Smooth muscle cell (in vitro differentiated cells): ENCODE measurements around the gene ZGLP1. TPM values are rescaled to one million over a fixed set of nuclear protein-coding genes. Genes with fewer than 3 reads are reported as not detected.
A peak's percentile ranks its signal among the peaks of the same experiment; 100 is the strongest.

Experiments
- DNase-seq: peaks from one replicate; lab custom pipeline; 2025; ENCODE audit not compliant: unreplicated experiment; lab: John Stamatoyannopoulos, UW
- H2AFZ ChIP-seq: fragments of 200-600 bp; sonication (generic); 2 replicates; pipeline ENCODE4 v1.6.0; 2016; ENCODE audit warnings: antibody characterized with exemption, low read depth, mild to moderate bottlenecking
- H3F3A ChIP-seq: fragments of 200-600 bp; sonication (generic); 2 replicates; pipeline ENCODE4 v1.6.0; 2017; ENCODE audit warnings: antibody characterized with exemption, low read depth
- H3K27ac ChIP-seq: fragments of 200-600 bp; sonication (generic); 2 replicates; pipeline ENCODE4 v1.5.1; 2016; ENCODE audit warnings: low read depth, mild to moderate bottlenecking
- H3K27me3 ChIP-seq: fragments of 200-600 bp; sonication (generic); 2 replicates; pipeline ENCODE4 v1.6.1; 2016; ENCODE audit warnings: low read depth, mild to moderate bottlenecking
- H3K36me3 ChIP-seq: fragments of 200-600 bp; sonication (generic); 2 replicates; pipeline ENCODE4 v1.5.1; 2016; ENCODE audit warnings: low read depth
- H3K4me1 ChIP-seq: fragments of 200-600 bp; sonication (generic); 2 replicates; pipeline ENCODE4 v1.5.1; 2016; ENCODE audit warnings: low read depth
- H3K4me2 ChIP-seq: fragments of 200-600 bp; sonication (generic); 2 replicates; pipeline ENCODE4 v1.6.0; 2016; ENCODE audit warnings: mild to moderate bottlenecking
- H3K4me3 ChIP-seq: fragments of 200-600 bp; sonication (generic); 2 replicates; pipeline ENCODE4 v1.5.1; 2016; ENCODE audit warnings: mild to moderate bottlenecking
- H3K79me2 ChIP-seq: fragments of 200-600 bp; sonication (generic); 2 replicates; pipeline ENCODE4 v1.6.0; 2016; ENCODE audit warnings: low read depth, mild to moderate bottlenecking
- H3K9ac ChIP-seq: fragments of 200-600 bp; sonication (generic); 2 replicates; pipeline ENCODE4 v1.6.0; 2016; ENCODE audit warnings: low read depth
- H3K9me3 ChIP-seq: fragments of 200-600 bp; sonication (generic); replicated peaks from 2 replicates; pipeline ENCODE4 v1.5.1; 2016; ENCODE audit warnings: low read depth
- H4K20me1 ChIP-seq: fragments of 200-600 bp; sonication (generic); 2 replicates; pipeline ENCODE4 v1.6.0; 2016; ENCODE audit warnings: low read depth
- WGBS: methylation state at CpG from one replicate; pipeline ENCODE4 v1.1.7; 2016; ENCODE audit warnings: low lambda C conversion rate; 5-methylcytosine and 5-hydroxymethylcytosine counted together
- polyA plus RNA-seq: library from polyadenylated mRNA; unstranded; fragments of >200 nt; fragmentation: Nextera tagmentation; extraction: Ambion mirVana; gene quantifications from 2 replicates; pipeline ENCODE4 v1.2.1, GENCODE V29; 2016
- total RNA-seq: library from RNA; depleted of rRNA; stranded (reverse); fragments of >200 nt; gene quantifications from 2 replicates; pipeline ENCODE4 v1.2.3, GENCODE V29; 2014
- TF ChIP-seq, protein P1 (sequence below): fragments of 200-600 bp; sonication (generic); IDR thresholded peaks from 2 replicates; pipeline ENCODE4 v1.5.1; 2017; ENCODE audit warnings: borderline replicate concordance, mild to moderate bottlenecking, antibody characterized with exemption; ENCODE audit not compliant: insufficient read depth, poor library complexity, severe bottlenecking

ZGLP1 gene
- total and polyA plus RNA-seq, 2 experiments from 2014 or later, result 2.9 to 4.8 TPM

DNA sequence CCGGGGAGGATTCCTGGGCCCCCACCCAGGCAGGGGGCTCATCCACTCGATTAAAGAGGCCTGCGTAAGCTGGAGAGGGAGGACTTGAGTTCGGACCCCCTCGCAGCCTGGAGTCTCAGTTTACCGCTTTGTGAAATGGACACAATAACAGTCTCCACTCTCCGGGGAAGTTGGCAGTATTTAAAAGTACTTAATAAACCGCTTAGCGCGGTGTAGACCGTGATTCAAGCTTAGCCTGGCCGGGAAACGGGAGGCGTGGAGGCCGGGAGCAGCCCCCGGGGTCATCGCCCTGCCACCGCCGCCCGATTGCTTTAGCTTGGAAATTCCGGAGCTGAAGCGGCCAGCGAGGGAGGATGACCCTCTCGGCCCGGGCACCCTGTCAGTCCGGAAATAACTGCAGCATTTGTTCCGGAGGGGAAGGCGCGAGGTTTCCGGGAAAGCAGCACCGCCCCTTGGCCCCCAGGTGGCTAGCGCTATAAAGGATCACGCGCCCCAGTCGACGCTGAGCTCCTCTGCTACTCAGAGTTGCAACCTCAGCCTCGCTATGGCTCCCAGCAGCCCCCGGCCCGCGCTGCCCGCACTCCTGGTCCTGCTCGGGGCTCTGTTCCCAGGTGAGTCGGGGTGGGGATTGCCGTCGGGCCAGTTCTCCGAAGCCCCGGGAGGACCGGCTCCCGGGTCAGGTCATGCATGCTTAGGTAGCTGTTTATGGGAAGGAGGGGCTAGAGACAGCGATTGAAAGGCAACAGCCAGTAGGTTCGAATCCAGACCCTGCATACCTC lies 38.8 kb downstream of the ZGLP1 start, which contains the start of gene ICAM1:
ICAM1 (plus strand) TSS at position 505 of the 779 bp plus-strand sequence; CDS start at position 545, 40 bp downstream.
- Histone ChIP-seq H3K4me3 (peak within 1 kb of the TSS; percentile 45), H3K4me1 (no peaks in the 10 kb centered on the region), H3F3A (no peaks in the 10 kb centered on the region), H3K27ac (no peak within 1 kb of the TSS), H3K4me2 (peak within 1 kb of the TSS; percentile 83), H3K36me3 (no peaks in the 10 kb centered on the region), H4K20me1 (no peaks in the 10 kb centered on the region), H2AFZ (peak within 1 kb of the TSS; percentile 88), H3K79me2 (no peaks in the 10 kb centered on the region), H3K9me3 (no peaks in the 10 kb centered on the region), H3K9ac (peak within 1 kb of the TSS; percentile 19), H3K27me3 (peaks cover 9% of the 10 kb centered on the region)
- 6% methylated on average over 51 of the region's 51 CpGs for WGBS
- TF ChIP-seq, protein P1, sequence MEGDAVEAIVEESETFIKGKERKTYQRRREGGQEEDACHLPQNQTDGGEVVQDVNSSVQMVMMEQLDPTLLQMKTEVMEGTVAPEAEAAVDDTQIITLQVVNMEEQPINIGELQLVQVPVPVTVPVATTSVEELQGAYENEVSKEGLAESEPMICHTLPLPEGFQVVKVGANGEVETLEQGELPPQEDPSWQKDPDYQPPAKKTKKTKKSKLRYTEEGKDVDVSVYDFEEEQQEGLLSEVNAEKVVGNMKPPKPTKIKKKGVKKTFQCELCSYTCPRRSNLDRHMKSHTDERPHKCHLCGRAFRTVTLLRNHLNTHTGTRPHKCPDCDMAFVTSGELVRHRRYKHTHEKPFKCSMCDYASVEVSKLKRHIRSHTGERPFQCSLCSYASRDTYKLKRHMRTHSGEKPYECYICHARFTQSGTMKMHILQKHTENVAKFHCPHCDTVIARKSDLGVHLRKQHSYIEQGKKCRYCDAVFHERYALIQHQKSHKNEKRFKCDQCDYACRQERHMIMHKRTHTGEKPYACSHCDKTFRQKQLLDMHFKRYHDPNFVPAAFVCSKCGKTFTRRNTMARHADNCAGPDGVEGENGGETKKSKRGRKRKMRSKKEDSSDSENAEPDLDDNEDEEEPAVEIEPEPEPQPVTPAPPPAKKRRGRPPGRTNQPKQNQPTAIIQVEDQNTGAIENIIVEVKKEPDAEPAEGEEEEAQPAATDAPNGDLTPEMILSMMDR, result no peak
- DNase-seq, result no peak

DNA sequence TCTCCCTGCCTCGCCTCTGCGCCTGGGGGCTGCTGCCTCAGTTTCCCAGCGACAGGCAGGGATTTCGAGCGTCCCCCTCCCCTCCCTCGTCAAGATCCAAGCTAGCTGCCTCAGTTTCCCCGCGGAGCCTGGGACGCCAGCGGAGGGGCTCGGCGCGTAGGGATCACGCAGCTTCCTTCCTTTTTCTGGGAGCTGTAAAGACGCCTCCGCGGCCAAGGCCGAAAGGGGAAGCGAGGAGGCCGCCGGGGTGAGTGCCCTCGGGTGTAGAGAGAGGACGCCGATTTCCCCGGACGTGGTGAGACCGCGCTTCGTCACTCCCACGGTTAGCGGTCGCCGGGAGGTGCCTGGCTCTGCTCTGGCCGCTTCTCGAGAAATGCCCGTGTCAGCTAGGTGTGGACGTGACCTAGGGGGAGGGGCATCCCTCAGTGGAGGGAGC lies 39.4 kb downstream of the ZGLP1 start:
- Histone ChIP-seq H3F3A (no peaks in the 10 kb centered on the region), H3K36me3 (no peaks in the 10 kb centered on the region), H2AFZ (peak overlapping the region; percentile 88), H3K4me2 (peak overlapping the region; percentile 83), H3K9ac (peak overlapping the region; percentile 19), H3K27me3 (peaks cover 9% of the 10 kb centered on the region), H3K9me3 (no peaks in the 10 kb centered on the region), H3K4me3 (peak overlapping the region; percentile 45), H4K20me1 (no peaks in the 10 kb centered on the region), H3K79me2 (no peaks in the 10 kb centered on the region), H3K4me1 (no peaks in the 10 kb centered on the region), H3K27ac (no peak overlapping the region)
- TF ChIP-seq, protein P1, result no peak
- WGBS, result 12% methylated on average over 37 of the region's 37 CpGs
- no peak for DNase-seq

- Histone ChIP-seq H3K4me1 (no peaks in the 10 kb centered on the region), H3K9ac (peak overlapping the region; percentile 19), H3K27ac (no peak overlapping the region), H3K9me3 (no peaks in the 10 kb centered on the region), H3F3A (no peaks in the 10 kb centered on the region), H3K4me2 (peak overlapping the region; percentile 83), H3K36me3 (no peaks in the 10 kb centered on the region), H3K27me3 (peaks cover 9% of the 10 kb centered on the region), H4K20me1 (no peaks in the 10 kb centered on the region), H3K4me3 (peak overlapping the region; percentile 45), H3K79me2 (no peaks in the 10 kb centered on the region), H2AFZ (peak overlapping the region; percentile 88)
- WGBS, result 12% methylated on average over 59 of the region's 59 CpGs
- DNase-seq, result peak; percentile 54
- TF ChIP-seq, protein P1, result peak; percentile 91
Measured at GRCh38 chr19:10269333-10270179, 40.1 kb downstream of the ZGLP1 start.
